ENCODE results near the gene GSG1L.
"Not testable (repeated sequence)": the region's sequence is repeated elsewhere in the genome, so short reads cannot be mapped to it uniquely, and the experiment has no call there.

The GSG1L gene

DNA sequence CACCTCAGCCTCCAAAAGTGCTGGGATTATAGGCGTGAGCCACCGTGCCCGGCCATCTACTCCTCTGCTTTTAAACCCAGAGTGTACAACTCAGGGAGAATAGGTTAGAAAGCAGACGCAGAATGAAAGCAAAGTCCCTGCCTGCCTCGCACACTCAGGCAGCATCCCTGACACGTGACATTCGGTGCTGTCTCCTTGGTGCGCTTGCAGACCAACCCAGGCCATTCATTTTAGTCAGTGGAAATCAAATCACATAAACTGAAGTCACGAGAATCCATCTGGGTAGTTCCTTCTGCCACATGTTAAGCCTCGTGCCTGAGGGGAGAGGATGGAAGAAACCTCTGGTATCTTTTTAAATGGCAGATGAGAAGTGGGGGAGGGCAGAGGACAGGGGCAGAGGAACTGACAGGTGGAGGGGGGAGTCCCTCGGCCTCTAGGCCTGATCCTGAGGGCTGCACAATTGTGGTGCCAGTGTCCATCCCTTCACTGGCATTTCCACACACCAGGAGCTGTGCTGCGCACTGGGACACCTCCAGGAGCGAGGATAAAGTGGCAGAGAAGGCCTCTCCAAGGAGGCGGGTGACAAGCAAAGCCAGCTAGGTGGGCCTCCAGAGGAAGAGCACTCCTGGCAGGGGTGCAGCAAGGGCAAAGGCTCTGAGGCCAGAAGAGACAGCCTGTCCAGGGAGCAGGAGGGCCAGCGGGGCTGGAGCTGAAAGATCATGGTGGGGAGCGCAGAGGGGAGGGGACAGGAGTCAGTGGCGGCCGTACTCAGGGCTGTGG is 317.2 kb downstream of the GSG1L start:
- H3K27me3 ChIP-seq (ENCODE audit: insufficient read depth, low read depth, severe bottlenecking): no peaks in the 10 kb centered on the region
- DNase-seq: no peak
- TF ChIP-seq, protein P1, sequence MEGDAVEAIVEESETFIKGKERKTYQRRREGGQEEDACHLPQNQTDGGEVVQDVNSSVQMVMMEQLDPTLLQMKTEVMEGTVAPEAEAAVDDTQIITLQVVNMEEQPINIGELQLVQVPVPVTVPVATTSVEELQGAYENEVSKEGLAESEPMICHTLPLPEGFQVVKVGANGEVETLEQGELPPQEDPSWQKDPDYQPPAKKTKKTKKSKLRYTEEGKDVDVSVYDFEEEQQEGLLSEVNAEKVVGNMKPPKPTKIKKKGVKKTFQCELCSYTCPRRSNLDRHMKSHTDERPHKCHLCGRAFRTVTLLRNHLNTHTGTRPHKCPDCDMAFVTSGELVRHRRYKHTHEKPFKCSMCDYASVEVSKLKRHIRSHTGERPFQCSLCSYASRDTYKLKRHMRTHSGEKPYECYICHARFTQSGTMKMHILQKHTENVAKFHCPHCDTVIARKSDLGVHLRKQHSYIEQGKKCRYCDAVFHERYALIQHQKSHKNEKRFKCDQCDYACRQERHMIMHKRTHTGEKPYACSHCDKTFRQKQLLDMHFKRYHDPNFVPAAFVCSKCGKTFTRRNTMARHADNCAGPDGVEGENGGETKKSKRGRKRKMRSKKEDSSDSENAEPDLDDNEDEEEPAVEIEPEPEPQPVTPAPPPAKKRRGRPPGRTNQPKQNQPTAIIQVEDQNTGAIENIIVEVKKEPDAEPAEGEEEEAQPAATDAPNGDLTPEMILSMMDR (IDR thresholded peaks at IDR 0.05; ENCODE audit: low read depth, low read length): no peak
- no peak overlapping the region for H3K4me3 ChIP-seq (ENCODE audit: low read depth, low read length)
- no peaks in the 10 kb centered on the region for H3K9me3 ChIP-seq (ENCODE audit: severe bottlenecking)
- H3K36me3 ChIP-seq: peaks cover 93% of the 10 kb centered on the region
- H3K27ac ChIP-seq: no peak overlapping the region

DNA sequence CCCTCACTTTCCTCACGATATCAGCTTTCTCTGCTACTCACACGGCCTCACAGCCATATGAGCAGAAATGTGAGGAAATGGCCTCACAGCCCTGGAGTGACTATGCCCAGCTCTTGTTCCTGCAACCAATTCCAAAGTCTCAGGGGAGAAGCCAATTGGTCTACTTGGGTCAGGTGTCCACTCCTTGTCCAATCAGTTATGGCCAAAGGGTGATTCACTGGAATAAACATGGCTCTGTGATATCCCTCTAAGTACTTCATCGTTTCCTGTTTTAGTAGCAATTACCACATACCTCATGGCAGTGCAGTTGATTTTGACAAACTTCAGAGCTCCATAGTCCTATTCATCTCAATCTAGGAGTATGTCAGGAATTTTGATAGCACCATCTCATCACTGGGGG is 318.2 kb downstream of the GSG1L start:
- no peak overlapping the region for H3K4me3 ChIP-seq (ENCODE audit: low read depth, low read length)
- TF ChIP-seq, protein P1 (IDR thresholded peaks at IDR 0.05; ENCODE audit: low read depth, low read length): no peak
- peaks cover 95% of the 10 kb centered on the region for H3K36me3 ChIP-seq
- H3K9me3 ChIP-seq (ENCODE audit: severe bottlenecking): no peaks in the 10 kb centered on the region
- H3K27me3 ChIP-seq (ENCODE audit: insufficient read depth, low read depth, severe bottlenecking): no peaks in the 10 kb centered on the region
- DNase-seq: no peak
- no peak overlapping the region for H3K27ac ChIP-seq

DNA sequence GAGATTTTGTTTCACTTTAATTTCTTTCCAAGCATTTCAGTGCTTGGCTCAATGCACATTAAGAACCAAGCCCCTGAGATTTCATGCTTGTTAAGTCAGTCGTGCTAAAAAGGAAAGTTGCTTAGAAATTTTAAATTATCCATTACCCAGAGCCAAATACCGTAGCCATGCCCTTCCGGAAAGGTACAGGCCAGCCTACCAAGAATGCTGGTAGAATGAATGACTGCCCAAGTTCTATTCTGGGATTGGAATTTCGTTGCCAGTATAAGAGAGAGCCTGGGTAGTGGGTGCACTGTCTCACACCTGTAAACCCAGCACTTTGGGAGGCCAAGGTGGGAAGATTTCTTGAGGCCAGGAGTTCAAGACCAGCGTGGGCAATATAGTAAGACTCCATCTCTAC is 319.6 kb downstream of the GSG1L start:
- H3K36me3 ChIP-seq: peaks cover 96% of the 10 kb centered on the region
- H3K27ac ChIP-seq: no peak overlapping the region
- no peaks in the 10 kb centered on the region for H3K9me3 ChIP-seq (ENCODE audit: severe bottlenecking)
- DNase-seq: no peak
- TF ChIP-seq, protein P1 (IDR thresholded peaks at IDR 0.05; ENCODE audit: low read depth, low read length): no peak
- H3K27me3 ChIP-seq (ENCODE audit: insufficient read depth, low read depth, severe bottlenecking): no peaks in the 10 kb centered on the region
- H3K4me3 ChIP-seq (ENCODE audit: low read depth, low read length): no peak overlapping the region

DNA sequence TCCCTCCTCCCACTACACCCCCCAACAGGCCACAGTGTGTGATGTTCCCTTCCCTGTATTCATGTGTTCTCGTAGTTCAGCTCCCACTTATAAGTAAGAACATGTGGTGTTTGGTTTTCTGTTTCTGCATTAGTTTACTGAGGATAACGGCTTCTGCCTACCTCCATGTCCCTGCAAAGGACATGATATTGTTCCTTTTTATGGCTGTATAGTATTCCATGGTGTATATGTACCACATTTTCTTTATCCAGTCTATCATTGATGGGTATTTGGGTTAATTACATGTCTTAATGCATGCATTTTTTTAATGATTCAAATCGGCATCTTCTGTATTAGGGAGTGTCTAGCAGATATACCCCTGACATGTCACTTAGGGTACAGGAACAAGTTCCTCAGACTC is 320.5 kb downstream of the GSG1L start:
- not testable (repeated sequence) for H3K9me3 ChIP-seq (ENCODE audit: severe bottlenecking); DNase-seq; H3K27me3 ChIP-seq (ENCODE audit: insufficient read depth, low read depth, severe bottlenecking); H3K4me3 ChIP-seq (ENCODE audit: low read depth, low read length); H3K27ac ChIP-seq
- peaks cover 96% of the 10 kb centered on the region for H3K36me3 ChIP-seq

DNA sequence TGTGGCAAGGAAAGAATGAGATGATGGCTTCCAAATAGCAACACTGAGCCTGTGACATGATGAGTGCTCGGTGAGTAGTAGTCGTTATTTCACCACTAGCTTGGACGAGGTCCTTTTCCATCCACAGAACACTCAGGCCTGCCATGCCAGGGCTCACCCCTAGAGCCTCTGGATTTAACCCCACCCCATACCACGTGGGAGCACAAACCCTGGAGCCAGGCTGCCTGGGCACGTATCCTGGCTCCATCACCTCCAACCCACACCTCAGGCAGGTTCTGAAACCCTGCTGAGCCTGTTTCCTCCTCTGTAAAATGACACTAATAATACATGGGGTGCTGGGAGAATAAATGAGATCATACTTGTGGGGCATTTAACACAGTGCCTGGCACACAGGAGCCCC is 321.2 kb downstream of the GSG1L start:
- TF ChIP-seq, protein P1 (IDR thresholded peaks at IDR 0.05; ENCODE audit: low read depth, low read length): no peak
- H3K27ac ChIP-seq: no peak overlapping the region
- H3K36me3 ChIP-seq: peaks cover 97% of the 10 kb centered on the region
- no peak for DNase-seq
- no peaks in the 10 kb centered on the region for H3K9me3 ChIP-seq (ENCODE audit: severe bottlenecking)
- no peaks in the 10 kb centered on the region for H3K27me3 ChIP-seq (ENCODE audit: insufficient read depth, low read depth, severe bottlenecking)
- H3K4me3 ChIP-seq (ENCODE audit: low read depth, low read length): no peak overlapping the region

DNA sequence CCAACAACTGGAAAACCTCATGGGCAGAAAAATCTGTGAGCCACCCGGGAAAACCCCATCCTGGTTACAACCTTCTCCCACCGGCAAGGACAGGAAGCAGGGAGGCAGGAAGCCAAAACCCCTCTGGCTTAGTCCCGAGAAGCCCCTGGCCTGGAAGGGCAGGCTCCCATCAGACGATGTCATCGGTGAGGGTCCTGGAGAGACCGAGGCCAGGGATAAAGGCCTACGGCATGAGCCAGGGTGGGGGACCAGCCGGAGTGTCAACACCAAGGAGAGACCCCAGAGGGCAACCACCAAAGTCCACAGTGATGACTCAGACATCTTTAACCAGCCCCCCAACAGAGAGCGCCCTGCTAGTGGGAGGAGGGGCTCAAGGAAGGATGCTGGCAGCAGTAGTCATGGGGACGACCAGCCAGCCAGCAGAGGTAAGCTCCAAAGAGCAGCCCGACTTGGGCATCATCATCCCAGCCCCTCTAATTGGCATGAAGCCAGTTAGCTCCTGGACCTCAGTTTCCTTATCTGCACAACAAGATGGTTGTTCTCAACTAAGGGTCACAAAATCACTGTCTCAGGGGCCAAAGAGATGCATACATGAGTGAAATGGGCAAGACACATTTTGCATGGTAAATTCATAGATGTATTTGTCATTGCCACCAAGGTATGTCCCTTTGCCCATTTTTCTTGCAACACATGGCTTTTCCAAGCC is 322.9 kb downstream of the GSG1L start:
- TF ChIP-seq, protein P1 (IDR thresholded peaks at IDR 0.05; ENCODE audit: low read depth, low read length): no peak
- DNase-seq: no peak
- Histone ChIP-seq H3K4me3 (ENCODE audit: low read depth, low read length) (no peak overlapping the region), H3K27ac (no peak overlapping the region), H3K36me3 (peaks cover 99% of the 10 kb centered on the region), H3K9me3 (ENCODE audit: severe bottlenecking) (no peaks in the 10 kb centered on the region), H3K27me3 (ENCODE audit: insufficient read depth, low read depth, severe bottlenecking) (no peaks in the 10 kb centered on the region)
